K562 (cell line): Measurements from ENCODE around the gene IQCC. TPM values are rescaled to one million over a fixed set of nuclear protein-coding genes. Genes with fewer than 3 reads are reported as not detected.

ENCODE experiments used
- ATAC-seq: fragments of 200-7000 bp; cut with Tn5 transposase; 3 replicates; pipeline ENCODE4 v1.9.1; 2020; ENCODE audit warnings: moderate library complexity
- Bru-seq: library from RNA; stranded (reverse); fragments of 400-500 nt; gene quantifications from one replicate; lab custom pipeline; 2021; lab: Mats Ljungman, UMichigan
- BruChase-seq, 2 experiments: library from RNA; stranded (reverse); fragments of 400-500 nt; gene quantifications; one replicate each; lab custom pipeline; 2021; lab: Mats Ljungman, UMichigan
- BruUV-seq: library from RNA; stranded (reverse); fragments of 400-500 nt; replicated peaks from 2 replicates; lab custom pipeline; 2021; lab: Mats Ljungman, UMichigan
- CTCF ChIA-PET: fragments of 300-600 bp; formaldehyde crosslinking; extraction: SDS; loops from one replicate; lab custom pipeline; 2021; ENCODE audit warnings: low intra/inter-chr PET ratio; lab: Yijun Ruan, JAX
- POLR2A ChIA-PET: fragments of 300-600, 350-650 bp; sonication (Branson Sonifier 250); formaldehyde crosslinking; extraction: SDS; loops from one replicate; lab custom pipeline; 2021; ENCODE audit warnings: antibody characterized with exemption, inconsistent platforms; lab: Yijun Ruan, JAX
- DNase-seq, 4 experiments: peaks; one replicate each; pipeline versions ENCODE4 v3.0.0 to v3.0.0-alpha.2; 2011 to 2018; ENCODE audit warnings: low spot score in 3 of 4, mixed read lengths in 3 of 4; ENCODE audit errors: extremely low read depth in 1 of 4
- FAIRE-seq: peaks from 2 replicates; lab custom pipeline; 2011; peaks lifted over from hg19 to GRCh38; lab: Jason Lieb, UNC
- H2AFZ ChIP-seq: 2 replicates; pipeline ENCODE4 v1.6.0; 2011; ENCODE audit warnings: low read depth, low read length, control low read depth, inconsistent platforms
- H3K27ac ChIP-seq: fragments of 200-600 bp; 3 replicates; pipeline ENCODE4 v1.8.0; 2011; ENCODE audit warnings: low read depth, mild to moderate bottlenecking, control low read depth, inconsistent platforms, low read length, moderate library complexity, mixed read lengths; ENCODE audit errors: extremely low read depth
- H3K27me3 ChIP-seq, 2 experiments: fragments of 300-600 bp in 1 of 2; 2 replicates in 1 of 2; 3 replicates in 1 of 2; pipeline versions ENCODE4 v1.6.0 to v1.8.0; 2011; ENCODE audit warnings: inconsistent platforms in 2 of 2, low read length in 2 of 2, mild to moderate bottlenecking in 1 of 2, mixed read lengths in 1 of 2, moderate library complexity in 1 of 2; ENCODE audit not compliant: control insufficient read depth in 2 of 2, insufficient read depth in 2 of 2
- H3K36me3 ChIP-seq: fragments of 300-600 bp; 3 replicates; pipeline ENCODE4 v1.8.0; 2011; ENCODE audit warnings: mild to moderate bottlenecking, low read length, inconsistent platforms; ENCODE audit not compliant: control insufficient read depth, insufficient read depth
- H3K4me1 ChIP-seq, 2 experiments: fragments of 200-600 bp in 1 of 2; replicated peaks in 1 of 2; 2 replicates in 1 of 2; 3 replicates in 1 of 2; pipeline versions ENCODE4 v1.5.1 to v1.8.0; 2011; ENCODE audit warnings: inconsistent platforms in 2 of 2, low read length in 2 of 2, mild to moderate bottlenecking in 1 of 2, mixed read lengths in 1 of 2, moderate library complexity in 1 of 2; ENCODE audit not compliant: control insufficient read depth in 2 of 2, insufficient read depth in 2 of 2
- H3K4me2 ChIP-seq: 2 replicates; pipeline ENCODE4 v1.6.1; 2011; ENCODE audit warnings: low read length, control low read depth, inconsistent platforms, mixed read lengths; ENCODE audit not compliant: insufficient read depth
- H3K4me3 ChIP-seq: fragments of 200-600 bp; sonication (generic), shearing (Covaris generic); 2 replicates; pipeline ENCODE4 v1.5.1; 2016; ENCODE audit warnings: control low read depth, inconsistent platforms
- H3K79me2 ChIP-seq: fragments of 200-600 bp; 3 replicates; pipeline ENCODE4 v1.8.0; 2011; ENCODE audit warnings: low read length, inconsistent platforms; ENCODE audit not compliant: control insufficient read depth, insufficient read depth
- H3K9ac ChIP-seq, 2 experiments: 2 replicates each; pipeline versions ENCODE4 v1.6.0 to v1.6.1; 2011; ENCODE audit warnings: low read depth in 2 of 2, low read length in 2 of 2, control low read depth in 1 of 2, inconsistent platforms in 1 of 2, mild to moderate bottlenecking in 1 of 2, mixed read lengths in 1 of 2; ENCODE audit not compliant: insufficient read depth in 1 of 2
- H3K9me1 ChIP-seq: one replicate; pipeline ENCODE4 v1.6.0; 2011; ENCODE audit warnings: inconsistent platforms, mild to moderate bottlenecking, low read length, moderate library complexity; ENCODE audit not compliant: control insufficient read depth, insufficient read depth
- H3K9me3 ChIP-seq: replicated peaks from 2 replicates; pipeline ENCODE4 v1.5.1; 2011; ENCODE audit warnings: low read depth, low read length, inconsistent platforms; ENCODE audit not compliant: control insufficient read depth, insufficient read depth
- H4K20me1 ChIP-seq: replicated peaks from 2 replicates; pipeline ENCODE4 v1.6.1; 2011; ENCODE audit warnings: low read length, inconsistent platforms, mixed read lengths; ENCODE audit not compliant: control insufficient read depth, insufficient read depth
- CBX1 ChIP-seq: sonication (generic); IDR thresholded peaks from 2 replicates; pipeline ENCODE4 v1.6.1; 2016; ENCODE audit warnings: antibody characterized with exemption, low read depth, mild to moderate bottlenecking
- GTF2A2 ChIP-seq: IDR thresholded peaks from 2 replicates; pipeline ENCODE4 v1.6.1; 2016; ENCODE audit warnings: mild to moderate bottlenecking, missing genetic modification characterization, missing compliant biosample characterization
- HNRNPH1 ChIP-seq: fragments of 200-400 bp; formaldehyde crosslinking; optimal IDR thresholded peaks from 2 replicates; pipeline ENCODE3; 2017; ENCODE audit warnings: low read depth, mild to moderate bottlenecking, low read length, moderate library complexity
- JUN ChIP-seq, 2 experiments: sonication (generic) in 1 of 2; formaldehyde crosslinking in 1 of 2; IDR thresholded peaks; 2 replicates each; pipeline versions ENCODE4 v1.6.1 to v1.8.0; 2012 to 2022; ENCODE audit warnings: borderline replicate concordance in 2 of 2, mild to moderate bottlenecking in 2 of 2, improper control_type of control experiment in 1 of 2, low read depth in 1 of 2, low read length in 1 of 2, missing genetic modification reagents in 1 of 2
- L3MBTL2 ChIP-seq: fragments of 450-650 bp; IDR thresholded peaks from 2 replicates; pipeline ENCODE4 v1.6.1; 2016; ENCODE audit warnings: mild to moderate bottlenecking, moderate library complexity
- MLX ChIP-seq, 2 experiments: fragments of 450-650 bp in 1 of 2; sonication (generic) in 1 of 2; formaldehyde crosslinking; conservative IDR thresholded peaks; 2 replicates each; pipeline versions ENCODE4 v1.4.0 to v1.8.1; 2020 to 2022; ENCODE audit warnings: mild to moderate bottlenecking in 1 of 2, missing genetic modification reagents in 1 of 2
- SMARCA4 ChIP-seq: fragments of 450-650 bp; IDR thresholded peaks from 2 replicates; pipeline ENCODE4 v1.6.1; 2016
- ZFPM2 ChIP-seq: fragments of 250-450 bp; sonication (Bioruptor Pico); IDR thresholded peaks from 2 replicates; pipeline ENCODE4 v1.5.1; 2022; ENCODE audit warnings: mild to moderate bottlenecking
- WGBS: fragments of 100-300 bp; shearing (Covaris generic); methylation state at CpG from one replicate; pipeline ENCODE4 v1.1.6; 2016; ENCODE audit warnings: low coverage, mixed read lengths; ENCODE audit not compliant: insufficient coverage; ENCODE audit errors: missing lambda C conversion rate; 5-methylcytosine and 5-hydroxymethylcytosine counted together
- in situ Hi-C: fragments of 300-500 bp; cut with MboI; formaldehyde crosslinking; loops from 4 replicates; pipeline ENCODE4 v1.15.0; 2018; ENCODE audit warnings: inconsistent platforms, mixed read lengths
- intact Hi-C: fragments of 100-400 bp; cut with micrococcal nuclease; formaldehyde crosslinking; loops from 2 replicates; pipeline ENCODE4 v1.14.2; 2022
- long read RNA-seq, 3 experiments: library from polyadenylated mRNA in 2 of 3; library from RNA in 1 of 3; unstranded in 2 of 3; stranded (forward) in 1 of 3; transcript quantifications; one replicate each; pipeline ENCODE4 v2.0.0, GENCODE V29; 2019 to 2022
- polyA minus RNA-seq, 3 experiments: library from RNA; depleted of rRNA, polyadenylated mRNA; stranded (reverse); fragments of >200 nt; gene quantifications; 2 replicates each; pipeline ENCODE4 v1.2.3, GENCODE V29; 2011
- polyA plus RNA-seq, 8 experiments: library from polyadenylated mRNA; depleted of rRNA in 4 of 8; stranded (reverse) in 5 of 8; unstranded in 3 of 8; fragments of >200 nt; fragmentation: Nextera tagmentation in 2 of 8; fragmentation: Illumina TruSeq in 1 of 8; extraction: Ambion mirVana in 2 of 8; extraction: Trizol in 1 of 8; gene quantifications; 2 replicates each; pipeline versions ENCODE4 v1.2.1 to v1.2.3, GENCODE V29; 2011 to 2014; ENCODE audit warnings: inconsistent platforms in 1 of 8, missing spikeins in 1 of 8
- total RNA-seq, 7 experiments: library from RNA; depleted of rRNA in 6 of 7; stranded (reverse); fragments of >200 nt in 6 of 7; fragmentation: Illumina TruSeq in 2 of 7; extraction: Trizol in 2 of 7; gene quantifications; 2 replicates each; pipeline versions ENCODE4 v1.2.1 to v1.2.3, GENCODE V29; 2011 to 2021; ENCODE audit warnings: low replicate concordance in 1 of 7
- TF ChIP-seq, protein P1 (sequence below): conservative IDR thresholded peaks from 2 replicates; pipeline ENCODE4 v1.6.1; 2011; ENCODE audit warnings: low read depth, mild to moderate bottlenecking, low read length; ENCODE audit not compliant: control insufficient read depth
- TF ChIP-seq, protein P2 (sequence below): sonication (generic); formaldehyde crosslinking; IDR thresholded peaks from 2 replicates; pipeline ENCODE4 v1.8.0; 2022; ENCODE audit warnings: missing genetic modification reagents, mild to moderate bottlenecking, moderate library complexity, borderline replicate concordance

Gene IQCC
- 18.6 and 38.8 TPM in 2 replicates for total RNA-seq (2011; cell fraction: chromatin; rRNA removed; ENCODE audit: low replicate concordance)
- 26.5 and 29.7 TPM in 2 replicates for total RNA-seq (2011; cell fraction: nucleolus; rRNA removed)
- 17.0 and 24.6 TPM in 2 replicates for total RNA-seq (2011; cell fraction: nucleoplasm; rRNA removed)
- 12.4 and 12.6 TPM in 2 replicates for total RNA-seq (2014; rRNA removed)
- 10.6 and 11.5 TPM in 2 replicates for total RNA-seq (2014; rRNA removed; fragmentation: Illumina TruSeq; extraction: Trizol)
- 12.7 and 13.2 TPM in 2 replicates for total RNA-seq (2015; rRNA removed; fragmentation: Illumina TruSeq; extraction: Trizol)
- 6.6 and 8.1 TPM in 2 replicates for total RNA-seq (2021)
- 10.6 and 10.7 TPM in 2 replicates for polyA plus RNA-seq (2011; rRNA removed)
- polyA plus RNA-seq (2011; cell fraction: cytosol; rRNA removed), result 7.5 and 8.4 TPM in 2 replicates
- polyA plus RNA-seq (2011; cell fraction: nucleus; rRNA removed), result 11.3 and 15.9 TPM in 2 replicates
- polyA plus RNA-seq (2012), result 6.8 and 7.8 TPM in 2 replicates
- polyA plus RNA-seq (2014; fragmentation: Illumina TruSeq; extraction: Trizol), result 14.9 and 16.5 TPM in 2 replicates
- polyA plus RNA-seq (2014; fragmentation: Nextera tagmentation; extraction: Ambion mirVana), result 10 to 100 TPM in 1 of 2 experiments, 1 to 10 TPM in 1; 8.4 to 10.4 TPM
- 12.4 and 13.9 TPM in 2 replicates for polyA plus RNA-seq (2014; rRNA removed)
- polyA minus RNA-seq (2011; rRNA and poly(A)+ RNA removed), result 5.3 and 6.4 TPM in 2 replicates
- 4.1 and 4.3 TPM in 2 replicates for polyA minus RNA-seq (2011; cell fraction: cytosol; rRNA and poly(A)+ RNA removed)
- 8.9 and 14.0 TPM in 2 replicates for polyA minus RNA-seq (2011; cell fraction: nucleus; rRNA and poly(A)+ RNA removed)
- percentile 91 among the genes with signal in this experiment for Bru-seq, nascent RNA
- BruChase-seq, experiment 1, labeled RNA remaining after a 2-hour chase, result percentile 75 among the genes with signal in this experiment
- BruChase-seq, experiment 2, labeled RNA remaining after a 6-hour chase, result percentile 73 among the genes with signal in this experiment
- long read RNA-seq, experiment 1, transcript IQCC-201 (5 exons, 2,027 nt), result major isoform, 14 of 36 reads
- long read RNA-seq, experiment 1, partial matches to known transcripts, result 5 of 36 reads
- long read RNA-seq, experiment 1, other reads (novel, unspliced or antisense), result 14 of 36 reads
- long read RNA-seq, experiment 2, transcript IQCC-201 (5 exons, 2,027 nt), result major isoform, 5 of 9 reads
- long read RNA-seq, experiment 2, partial matches to known transcripts, result 2 of 9 reads
- long read RNA-seq, experiment 2, other reads (novel, unspliced or antisense), result 1 of 9 reads
- long read RNA-seq, experiment 3, transcript IQCC-201 (5 exons, 2,027 nt), result major isoform, 8 of 9 reads
- long read RNA-seq, experiment 3, partial matches to known transcripts, result 0 of 9 reads
- long read RNA-seq, experiment 3, other reads (novel, unspliced or antisense), result 1 of 9 reads

GRCh38 chr1:32205401-32206370 lies at the start of gene IQCC:
TSS of gene IQCC (plus strand) at chr1:32205671. CDS start at chr1:32205682, 11 bp downstream.
- H3K27ac ChIP-seq, result peak within 1 kb of the TSS; percentile 87
- peak within 1 kb of the TSS; percentile 99 for H3K4me2 ChIP-seq
- peaks cover 28% of the 10 kb centered on the region; the same call in 2 of the 3 replicates for H3K36me3 ChIP-seq
- intact Hi-C loops (loop anchor here (5.0 kb wide), 1 partner anchor 42 kb away; the partner anchor contains the start of gene FAM167B), in situ Hi-C loops (no loop called here)
- ChIA-PET CTCF (no interaction called here), POLR2A (interaction anchor here (0.5 to 7.8 kb wide), 13 partner anchors 10 to 170 kb away, joined by 3 to 80 read pairs (median 4); partner anchors contain the start of genes HDAC1, KPNA6 and MARCKSL1)
- peak within 1 kb of the TSS; percentile 90 to 100 for H3K9ac ChIP-seq
- peak within 1 kb of the TSS; percentile 74 for H3K4me3 ChIP-seq
- no peaks in the 10 kb centered on the region for H4K20me1 ChIP-seq
- H3K79me2 ChIP-seq, result peaks cover 25% of the 10 kb centered on the region
- no peaks in the 10 kb centered on the region for H3K9me3 ChIP-seq
- peaks cover 22 to 47% of the 10 kb centered on the region in 2 experiments for H3K4me1 ChIP-seq
- TSS peak; percentile 84 for BruUV-seq
- FAIRE-seq, result peak; percentile 75
- peak; percentile 96 to 98 (median 97) for DNase-seq
- ATAC-seq, result peak; percentile 79
- 2% methylated on average over 76 of the region's 77 CpGs for WGBS
- H3K27me3 ChIP-seq, result no peaks in the 10 kb centered on the region
- peak within 1 kb of the TSS; percentile 92 for H2AFZ ChIP-seq
- H3K9me1 ChIP-seq, result peaks cover 4% of the 10 kb centered on the region
- TF ChIP-seq ZFPM2, result no peak
- TF ChIP-seq, protein P1, sequence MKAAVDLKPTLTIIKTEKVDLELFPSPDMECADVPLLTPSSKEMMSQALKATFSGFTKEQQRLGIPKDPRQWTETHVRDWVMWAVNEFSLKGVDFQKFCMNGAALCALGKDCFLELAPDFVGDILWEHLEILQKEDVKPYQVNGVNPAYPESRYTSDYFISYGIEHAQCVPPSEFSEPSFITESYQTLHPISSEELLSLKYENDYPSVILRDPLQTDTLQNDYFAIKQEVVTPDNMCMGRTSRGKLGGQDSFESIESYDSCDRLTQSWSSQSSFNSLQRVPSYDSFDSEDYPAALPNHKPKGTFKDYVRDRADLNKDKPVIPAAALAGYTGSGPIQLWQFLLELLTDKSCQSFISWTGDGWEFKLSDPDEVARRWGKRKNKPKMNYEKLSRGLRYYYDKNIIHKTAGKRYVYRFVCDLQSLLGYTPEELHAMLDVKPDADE, result peak; percentile 74; the same call in 1 of the 2 replicates
- no peak for TF ChIP-seq HNRNPH1
- TF ChIP-seq JUN (IDR thresholded peaks at IDR 0.05; ENCODE audit: borderline replicate concordance, low read depth, low read length), result peak; percentile 65; the same call in 1 of the 2 replicates
- peak; percentile 74; the same call in 1 of the 2 replicates for TF ChIP-seq JUN (CRISPR knock-in tag; IDR thresholded peaks at IDR 0.05; ENCODE audit: borderline replicate concordance)
- TF ChIP-seq GTF2A2 (tag), result no peak
- TF ChIP-seq SMARCA4, result 0 out of 2 replicates have a peak, but pooled peaks have one; percentile 25
- TF ChIP-seq L3MBTL2, result peak; percentile 56; the same call in 1 of the 2 replicates
- TF ChIP-seq CBX1, result peak; percentile 82
- TF ChIP-seq MLX (CRISPR knock-in tag; conservative IDR thresholded peaks at IDR 0.05), result 0 out of 4 replicates have a peak, but pooled peaks of 1 of the 2 experiments have one; percentile 5
- TF ChIP-seq, protein P2, sequence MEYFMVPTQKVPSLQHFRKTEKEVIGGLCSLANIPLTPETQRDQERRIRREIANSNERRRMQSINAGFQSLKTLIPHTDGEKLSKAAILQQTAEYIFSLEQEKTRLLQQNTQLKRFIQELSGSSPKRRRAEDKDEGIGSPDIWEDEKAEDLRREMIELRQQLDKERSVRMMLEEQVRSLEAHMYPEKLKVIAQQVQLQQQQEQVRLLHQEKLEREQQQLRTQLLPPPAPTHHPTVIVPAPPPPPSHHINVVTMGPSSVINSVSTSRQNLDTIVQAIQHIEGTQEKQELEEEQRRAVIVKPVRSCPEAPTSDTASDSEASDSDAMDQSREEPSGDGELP (CRISPR knock-in tag), result peak; percentile 18; the same call in 1 of the 2 replicates
